HFFc6 (cell line): ENCODE data around the gene NRK. TPM values are rescaled to one million over a fixed set of nuclear protein-coding genes. Genes with fewer than 3 reads are reported as not detected.
"Not testable (repeated sequence)": the region's sequence is repeated elsewhere in the genome, so short reads cannot be mapped to it uniquely, and the experiment has no call there.

Experiments
- DNase-seq: peaks from one replicate; pipeline ENCODE4 v3.0.0-alpha.2; 2018
- H3K27ac Mint-ChIP-seq: 2 replicates; pipeline ENCODE4 v1.8.0; 2020; ENCODE audit warnings: mild to moderate bottlenecking, mixed read lengths
- H3K27me3 Mint-ChIP-seq: 2 replicates; pipeline ENCODE4 v1.8.0; 2021; ENCODE audit warnings: mild to moderate bottlenecking, moderate library complexity, mixed read lengths; ENCODE audit not compliant: insufficient read depth
- H3K36me3 Mint-ChIP-seq: 2 replicates; pipeline ENCODE4 v1.8.0; 2021; ENCODE audit warnings: low read depth, mixed read lengths
- H3K4me1 Mint-ChIP-seq: 2 replicates; pipeline ENCODE4 v1.8.0; 2020; ENCODE audit warnings: low read depth, mixed read lengths
- H3K4me3 Mint-ChIP-seq: 2 replicates; pipeline ENCODE4 v1.8.0; 2020; ENCODE audit warnings: mild to moderate bottlenecking, moderate library complexity, mixed read lengths
- H3K9me3 Mint-ChIP-seq: 2 replicates; pipeline ENCODE4 v1.8.0; 2020; ENCODE audit warnings: mild to moderate bottlenecking, mixed read lengths
- total RNA-seq, 6 experiments: library from RNA; stranded (reverse); fragmentation: NEBNext Ultra II Directional; extraction: Animal tissue kit (Norgen Biotek cat#: 25700); gene quantifications; 2 replicates in 1 of 6; 3 replicates in 5 of 6; pipeline ENCODE4 v1.2.3, GENCODE V29; 2021
- TF ChIP-seq, protein P1 (sequence below): fragments of 200-600 bp; sonication (generic); IDR thresholded peaks from 2 replicates; pipeline ENCODE4 v1.5.0; 2021; ENCODE audit warnings: antibody characterized with exemption, mild to moderate bottlenecking

NRK gene
- total RNA-seq, 6 experiments from 2014 or later, result not detected

DNA sequence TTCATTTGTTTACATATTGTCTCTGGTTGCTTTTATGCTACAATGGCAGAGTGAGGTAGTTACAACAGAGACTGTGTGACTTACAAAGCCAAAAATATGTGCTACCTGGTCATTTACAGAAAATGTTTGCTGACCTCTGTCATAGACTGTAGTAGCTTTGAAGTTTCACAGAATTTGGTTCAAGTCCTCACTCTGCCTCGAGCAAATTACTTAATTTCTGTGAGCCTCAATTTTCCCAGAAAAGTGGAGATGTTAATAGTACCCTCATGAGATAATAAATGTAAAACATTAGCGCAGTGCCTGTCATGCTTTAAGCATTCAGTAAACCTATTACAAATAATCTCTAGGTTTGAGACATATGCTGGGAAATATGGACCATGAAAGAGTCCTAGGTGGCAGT is 18.4 kb upstream of the NRK start:
- DNase-seq, result no peak
- no peak overlapping the region for H3K27ac Mint-ChIP-seq
- no peaks in the 10 kb centered on the region for H3K36me3 Mint-ChIP-seq
- peaks cover 7% of the 10 kb centered on the region for H3K9me3 Mint-ChIP-seq
- no peak overlapping the region for H3K4me3 Mint-ChIP-seq
- TF ChIP-seq, protein P1, sequence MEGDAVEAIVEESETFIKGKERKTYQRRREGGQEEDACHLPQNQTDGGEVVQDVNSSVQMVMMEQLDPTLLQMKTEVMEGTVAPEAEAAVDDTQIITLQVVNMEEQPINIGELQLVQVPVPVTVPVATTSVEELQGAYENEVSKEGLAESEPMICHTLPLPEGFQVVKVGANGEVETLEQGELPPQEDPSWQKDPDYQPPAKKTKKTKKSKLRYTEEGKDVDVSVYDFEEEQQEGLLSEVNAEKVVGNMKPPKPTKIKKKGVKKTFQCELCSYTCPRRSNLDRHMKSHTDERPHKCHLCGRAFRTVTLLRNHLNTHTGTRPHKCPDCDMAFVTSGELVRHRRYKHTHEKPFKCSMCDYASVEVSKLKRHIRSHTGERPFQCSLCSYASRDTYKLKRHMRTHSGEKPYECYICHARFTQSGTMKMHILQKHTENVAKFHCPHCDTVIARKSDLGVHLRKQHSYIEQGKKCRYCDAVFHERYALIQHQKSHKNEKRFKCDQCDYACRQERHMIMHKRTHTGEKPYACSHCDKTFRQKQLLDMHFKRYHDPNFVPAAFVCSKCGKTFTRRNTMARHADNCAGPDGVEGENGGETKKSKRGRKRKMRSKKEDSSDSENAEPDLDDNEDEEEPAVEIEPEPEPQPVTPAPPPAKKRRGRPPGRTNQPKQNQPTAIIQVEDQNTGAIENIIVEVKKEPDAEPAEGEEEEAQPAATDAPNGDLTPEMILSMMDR, result no peak
- H3K4me1 Mint-ChIP-seq, result no peaks in the 10 kb centered on the region
- H3K27me3 Mint-ChIP-seq, result no peaks in the 10 kb centered on the region

DNA sequence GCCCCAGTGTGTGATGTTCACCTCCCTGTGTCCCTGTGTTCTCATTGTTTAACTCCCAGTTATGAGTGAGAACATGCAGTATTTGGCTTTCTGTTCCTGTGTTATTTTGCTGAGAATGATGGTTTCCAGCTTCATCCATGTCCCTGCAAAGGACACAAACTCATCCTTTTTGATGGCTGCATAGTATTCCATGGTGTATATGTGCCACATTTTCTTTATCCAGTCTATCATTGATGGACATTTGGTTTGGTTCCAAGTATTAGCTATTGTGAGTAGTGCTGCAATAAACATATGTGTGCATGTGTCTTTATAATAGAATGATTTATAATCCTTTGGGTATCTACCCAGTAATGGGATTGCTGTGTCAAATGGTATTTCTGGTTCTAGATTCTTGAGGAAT is 16.7 kb upstream of the NRK start:
- not testable (repeated sequence) for DNase-seq, H3K27ac Mint-ChIP-seq, H3K4me1 Mint-ChIP-seq, H3K4me3 Mint-ChIP-seq, H3K27me3 Mint-ChIP-seq, H3K36me3 Mint-ChIP-seq
- peaks cover 13% of the 10 kb centered on the region for H3K9me3 Mint-ChIP-seq

DNA sequence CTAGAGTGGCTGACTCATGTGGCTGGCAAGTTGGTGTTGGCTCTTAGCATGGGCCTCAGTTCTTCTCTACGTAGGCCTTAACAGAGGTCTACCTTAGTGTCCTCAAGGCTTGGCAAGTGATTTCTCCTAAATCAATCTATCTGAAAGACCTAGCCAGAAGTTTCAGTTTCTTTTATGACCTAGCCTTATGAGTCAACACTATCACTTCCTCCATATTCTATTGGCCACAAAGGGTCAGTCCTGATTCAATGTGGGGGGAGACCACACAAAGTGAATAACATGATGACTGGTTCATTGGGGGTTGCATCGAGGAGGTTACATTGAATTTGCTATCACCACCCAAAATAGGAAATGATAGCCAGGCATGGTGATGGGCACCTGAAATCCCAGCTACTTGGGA is 5.8 kb upstream of the NRK start:
- Mint-ChIP-seq H3K27ac (no peak overlapping the region), H3K27me3 (peaks cover 8% of the 10 kb centered on the region; the same call in 1 of the 2 replicates), H3K9me3 (peaks cover 11% of the 10 kb centered on the region), H3K36me3 (no peaks in the 10 kb centered on the region), H3K4me3 (no peak overlapping the region), H3K4me1 (no peaks in the 10 kb centered on the region)
- no peak for DNase-seq
- TF ChIP-seq, protein P1, result no peak

DNA sequence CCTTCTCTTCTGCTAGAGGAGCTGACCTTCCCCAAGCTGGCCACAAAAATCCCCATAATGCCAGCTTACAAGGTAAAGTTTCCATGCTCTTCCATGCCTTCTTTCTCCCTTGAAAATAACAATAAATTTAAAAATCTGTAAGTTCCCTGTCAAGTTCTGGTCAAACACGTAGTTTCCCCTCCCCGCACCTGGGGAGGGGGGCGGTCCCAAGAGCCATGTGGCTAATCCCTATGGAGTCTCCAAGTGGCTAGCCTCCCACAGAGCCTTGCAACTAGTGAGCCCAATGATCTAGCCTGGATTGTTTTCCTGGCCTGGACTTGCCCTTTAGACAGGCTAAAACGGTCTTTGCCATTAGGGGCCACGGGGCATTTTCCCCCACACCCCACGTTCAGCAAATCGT is 2.1 kb upstream of the NRK start:
- Mint-ChIP-seq H3K36me3 (no peaks in the 10 kb centered on the region), H3K27me3 (peaks cover 6% of the 10 kb centered on the region; the same call in 1 of the 2 replicates), H3K9me3 (peaks cover 6% of the 10 kb centered on the region), H3K4me1 (no peaks in the 10 kb centered on the region), H3K27ac (no peak overlapping the region), H3K4me3 (no peak overlapping the region)
- no peak for DNase-seq
- TF ChIP-seq, protein P1, result no peak

DNA sequence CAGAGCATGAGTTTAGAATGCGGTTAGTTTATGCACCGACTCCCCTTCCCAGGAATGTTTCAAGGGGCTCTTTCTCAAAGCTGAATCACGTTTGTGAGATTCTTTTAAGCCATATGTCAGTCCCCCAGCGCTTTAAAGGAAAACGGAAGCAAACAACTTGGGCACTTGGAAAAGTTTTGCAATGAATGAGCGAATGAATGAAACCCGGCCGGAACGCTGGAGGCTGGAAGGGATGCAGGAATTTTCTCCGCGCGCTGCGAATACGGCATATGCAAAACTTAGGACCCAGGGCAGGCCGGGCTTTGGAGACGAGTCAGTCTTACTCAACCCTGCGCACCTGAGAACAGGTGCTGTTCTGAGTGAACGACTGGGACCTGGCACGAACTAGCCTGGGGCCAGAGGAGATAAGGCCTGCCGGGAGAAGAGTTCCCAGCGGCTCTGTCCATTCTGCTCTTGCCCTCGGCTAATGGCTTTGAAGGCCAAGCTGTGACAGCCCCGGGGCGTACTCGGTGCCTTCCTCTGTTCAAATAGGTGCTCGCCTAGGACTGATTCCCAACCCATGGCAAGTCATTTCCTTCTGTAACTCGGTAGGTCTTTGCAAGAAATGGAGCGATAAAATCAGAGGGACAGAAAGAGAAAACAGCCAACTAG is 743 bp upstream of the NRK start:
- H3K4me3 Mint-ChIP-seq, result no peak overlapping the region

DNA sequence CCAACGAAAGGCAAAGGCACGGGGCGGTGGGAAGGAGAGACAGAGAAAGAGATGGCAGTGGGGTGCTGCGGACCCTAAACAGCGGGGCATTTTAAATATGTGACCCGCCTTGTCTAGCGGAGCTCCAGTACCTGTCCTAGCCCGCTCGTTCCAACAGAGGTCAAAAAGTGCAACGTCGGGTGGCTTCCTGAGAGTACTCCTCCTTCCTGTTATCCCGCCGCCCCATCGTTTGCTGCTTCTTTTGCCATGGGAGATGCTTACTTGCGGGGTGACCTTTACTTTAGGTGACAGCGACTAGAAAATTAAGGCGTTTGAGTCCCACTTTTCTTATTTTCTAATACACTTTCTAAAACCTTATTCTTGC is 735 bp downstream of the NRK start:
- Mint-ChIP-seq H3K4me1 (no peaks in the 10 kb centered on the region), H3K4me3 (no peak overlapping the region), H3K9me3 (no peaks in the 10 kb centered on the region), H3K27ac (no peak overlapping the region), H3K27me3 (peaks cover 6% of the 10 kb centered on the region; the same call in 1 of the 2 replicates), H3K36me3 (no peaks in the 10 kb centered on the region)
- TF ChIP-seq, protein P1, result no peak
- DNase-seq, result no peak

More for the DNA sequence above, 743 bp upstream of the NRK start:
- Mint-ChIP-seq H3K4me1 (no peaks in the 10 kb centered on the region), H3K27ac (no peak overlapping the region), H3K27me3 (peaks cover 6% of the 10 kb centered on the region; the same call in 1 of the 2 replicates), H3K36me3 (no peaks in the 10 kb centered on the region), H3K9me3 (peaks cover under 1% of the 10 kb centered on the region; the same call in 1 of the 2 replicates)
- DNase-seq, result no peak
- TF ChIP-seq, protein P1, result no peak
